ENCODE data around the gene MET.

Gene MET

DNA sequence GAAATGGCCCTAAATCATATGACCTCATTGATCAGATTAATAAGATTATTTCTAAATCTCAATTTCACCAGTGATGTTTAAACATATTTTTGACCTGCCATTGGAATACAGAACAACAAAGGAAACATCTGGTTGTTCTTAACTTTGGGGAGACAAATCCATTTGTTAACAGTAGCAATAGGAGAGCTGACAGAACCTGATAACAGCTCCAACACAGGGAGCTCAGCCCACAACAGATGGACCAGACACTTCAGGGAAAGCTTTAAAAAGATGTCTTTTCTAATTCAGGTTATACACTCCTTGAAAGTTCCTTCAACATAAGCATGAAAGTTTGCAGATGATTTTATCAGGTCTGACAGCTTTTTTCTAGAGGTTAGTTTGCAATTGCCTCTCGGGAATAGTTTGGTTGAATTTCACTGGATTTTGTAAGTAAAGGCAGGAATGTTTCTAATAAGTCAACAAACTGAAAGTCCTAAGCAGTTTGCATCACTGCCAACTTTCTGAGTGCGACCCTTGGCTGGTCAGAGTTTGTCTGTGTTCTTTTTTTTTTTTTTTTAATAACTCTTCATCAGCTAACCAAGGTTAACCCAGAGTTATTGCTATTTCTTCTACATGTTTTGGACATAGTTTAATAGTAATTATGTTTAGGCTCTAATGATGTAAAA, 6.5 kb upstream of the MET start:
- no peak for DNase-seq (ENCODE audit: low spot score)

- DNase-seq (ENCODE audit: low spot score): no peak
These were observed 2.2 kb upstream of the MET start for GRCh38 chr7:116669769-116670168.

DNA sequence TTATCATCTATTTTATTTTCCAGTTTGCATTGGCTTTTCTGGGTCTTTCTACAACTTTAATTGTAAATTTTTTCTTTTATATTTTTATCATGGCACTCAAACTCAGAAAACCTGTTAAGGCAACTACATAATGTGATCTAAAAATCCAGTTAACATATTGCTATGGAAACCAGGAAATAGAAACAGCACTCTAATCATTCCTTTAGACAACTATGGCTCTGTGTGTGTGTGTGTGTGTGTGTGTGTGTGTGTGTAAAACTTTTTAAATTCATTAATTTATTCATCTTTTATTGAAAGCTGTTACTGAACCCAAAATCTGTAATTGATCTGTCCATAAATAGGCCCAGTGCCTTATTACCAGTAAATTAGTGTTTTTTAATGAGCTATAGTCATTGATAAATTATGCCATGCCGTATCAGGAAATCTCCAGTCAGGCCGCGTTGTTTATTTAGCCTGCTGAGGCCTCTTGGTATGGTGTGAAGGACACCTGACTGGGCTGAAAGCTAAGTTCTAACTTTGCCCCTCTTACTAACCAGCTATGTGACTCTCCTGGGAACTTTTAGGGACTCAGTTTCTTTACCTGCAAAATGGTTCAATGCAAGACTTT, 1.5 kb upstream of the MET start:
- DNase-seq (ENCODE audit: low spot score): no peak

- no peak for DNase-seq (ENCODE audit: low spot score)
These were observed 885 bp upstream of the MET start for GRCh38 chr7:116671111-116671510.

DNA sequence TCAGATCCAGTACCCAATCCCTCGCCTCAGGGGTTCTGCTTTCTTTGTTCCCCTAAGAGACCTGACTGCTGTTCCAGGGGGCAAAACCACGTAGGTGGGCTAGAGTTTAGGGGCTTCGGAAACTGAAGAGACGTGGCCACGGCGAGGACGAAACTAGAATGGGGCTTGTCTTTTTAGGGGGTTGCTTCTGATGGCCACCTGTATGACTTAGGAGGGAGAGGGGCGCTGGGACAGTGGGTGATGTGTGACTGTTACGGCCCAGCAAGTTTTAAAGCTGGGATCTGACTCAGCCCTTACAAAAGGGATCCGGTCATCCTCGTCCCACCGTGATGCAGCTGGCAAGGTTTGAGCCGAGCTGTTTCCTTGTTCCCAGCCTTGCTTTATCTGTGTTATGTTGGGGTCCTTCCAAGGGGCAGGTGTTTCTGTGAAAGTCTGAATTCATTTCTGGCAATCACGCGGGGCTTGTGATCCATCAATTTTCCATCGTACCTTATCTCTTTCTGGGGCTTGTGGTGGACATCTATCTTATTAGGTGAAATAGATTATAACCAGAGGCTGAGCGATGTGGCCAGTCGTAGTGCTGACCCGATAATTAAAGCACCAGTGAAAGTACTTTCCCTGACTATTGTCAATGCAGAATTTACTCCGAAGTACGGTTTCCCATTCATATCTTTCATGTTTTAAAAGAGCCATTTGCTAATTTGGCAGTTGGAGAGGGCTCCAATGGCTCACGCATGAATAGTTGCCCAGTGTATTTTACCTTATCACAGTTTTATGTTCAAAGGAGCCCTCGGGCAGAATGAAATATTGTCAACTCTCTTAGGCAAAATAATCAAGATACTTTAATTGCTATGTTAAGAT, 830 bp downstream of the MET start:
- DNase-seq (ENCODE audit: low spot score): peak; percentile 29

DNA sequence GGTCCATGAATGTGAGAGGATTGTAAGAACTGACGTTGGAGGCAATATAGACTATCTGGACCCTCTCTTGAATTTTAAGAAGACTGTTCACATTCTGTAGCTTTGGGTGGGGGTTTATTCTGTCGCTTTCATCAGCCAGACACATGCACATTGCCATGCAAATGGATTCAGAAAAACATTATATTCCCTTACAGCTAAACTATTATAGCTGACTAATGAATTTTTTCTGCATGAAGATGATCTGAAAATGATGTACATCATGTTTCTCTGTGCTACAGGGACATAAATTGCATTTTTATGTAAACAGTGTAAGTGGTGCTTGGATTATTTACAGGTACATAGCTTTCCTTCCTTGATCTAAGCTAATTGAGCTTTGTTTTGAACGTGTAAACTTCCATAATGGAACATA, 1.5 kb downstream of the MET start:
- DNase-seq (ENCODE audit: low spot score): no peak

GRCh38 chr7:116674508-116675173, 2.6 kb downstream of the MET start:
- no peak for DNase-seq (ENCODE audit: low spot score)

- no peak for DNase-seq (ENCODE audit: low spot score)
These were observed 3.9 kb downstream of the MET start for GRCh38 chr7:116675812-116676355.

DNA sequence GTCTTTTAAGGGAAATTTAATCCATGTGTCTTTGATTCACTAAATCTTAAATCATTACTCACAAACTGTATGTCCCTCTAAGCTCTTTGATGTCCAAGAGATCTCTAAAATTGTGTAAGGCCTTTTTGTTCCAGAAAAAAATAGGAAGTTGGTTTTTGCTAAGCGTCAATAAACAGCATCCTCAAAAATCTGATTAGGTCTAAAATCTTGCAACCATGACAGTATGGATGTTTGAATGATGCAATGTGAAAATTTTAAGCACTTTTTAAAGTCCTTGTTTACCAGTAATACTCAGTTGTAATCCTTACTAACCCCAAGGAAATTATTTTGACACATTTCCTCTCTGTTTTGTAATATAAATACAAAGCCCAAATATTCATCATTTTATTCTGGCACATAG, 6.8 kb downstream of the MET start:
- DNase-seq (ENCODE audit: low spot score): no peak

GRCh38 chr7:116679500-116679899, 7.5 kb downstream of the MET start:
- DNase-seq (ENCODE audit: low spot score): no peak

DNA sequence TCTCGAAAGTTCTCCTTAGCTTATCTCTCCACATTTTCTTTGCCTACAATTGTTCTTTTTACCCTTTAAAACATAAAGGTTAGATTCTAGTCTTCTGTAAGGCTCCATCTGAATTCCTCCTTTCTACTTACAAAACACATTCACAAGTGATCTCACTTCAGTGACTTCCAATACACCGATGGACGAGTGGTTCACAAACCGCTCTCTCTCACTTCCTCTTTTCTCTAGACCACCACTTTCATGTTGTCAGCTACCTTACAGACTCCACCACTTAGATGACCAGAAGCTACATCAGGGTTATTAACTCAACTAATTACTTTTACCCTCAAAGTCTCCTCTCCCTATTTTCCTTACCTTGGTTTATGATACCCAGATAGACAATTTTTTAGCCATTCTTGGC, 11.8 kb downstream of the MET start:
- no peak for DNase-seq (ENCODE audit: low spot score)

DNA sequence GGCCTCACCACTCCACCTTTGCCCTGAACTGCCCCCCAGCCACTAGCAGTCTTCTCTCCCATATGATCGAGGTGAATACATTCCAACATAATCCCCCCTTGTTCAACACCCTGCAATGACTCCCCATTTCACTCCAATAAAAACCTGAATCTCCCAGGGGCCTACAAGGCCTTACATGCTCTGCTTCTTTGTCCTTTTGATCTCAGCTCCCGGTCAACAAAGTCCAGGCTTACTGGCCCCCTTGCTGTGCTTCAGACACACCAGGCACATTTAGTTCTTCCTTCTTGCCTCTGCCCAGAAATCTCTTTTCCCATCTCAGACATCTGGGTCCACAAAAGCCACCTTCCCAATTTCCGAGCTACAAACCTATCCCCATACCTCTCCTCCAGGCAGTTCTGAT, 14.0 kb downstream of the MET start:
- no peak for DNase-seq (ENCODE audit: low spot score)

- DNase-seq (ENCODE audit: low spot score): peak; percentile 16
These were observed 14.9 kb downstream of the MET start for GRCh38 chr7:116686812-116687419.

- peak; percentile 38 for DNase-seq (ENCODE audit: low spot score)
These were observed 15.8 kb downstream of the MET start for GRCh38 chr7:116687801-116688201.

DNA sequence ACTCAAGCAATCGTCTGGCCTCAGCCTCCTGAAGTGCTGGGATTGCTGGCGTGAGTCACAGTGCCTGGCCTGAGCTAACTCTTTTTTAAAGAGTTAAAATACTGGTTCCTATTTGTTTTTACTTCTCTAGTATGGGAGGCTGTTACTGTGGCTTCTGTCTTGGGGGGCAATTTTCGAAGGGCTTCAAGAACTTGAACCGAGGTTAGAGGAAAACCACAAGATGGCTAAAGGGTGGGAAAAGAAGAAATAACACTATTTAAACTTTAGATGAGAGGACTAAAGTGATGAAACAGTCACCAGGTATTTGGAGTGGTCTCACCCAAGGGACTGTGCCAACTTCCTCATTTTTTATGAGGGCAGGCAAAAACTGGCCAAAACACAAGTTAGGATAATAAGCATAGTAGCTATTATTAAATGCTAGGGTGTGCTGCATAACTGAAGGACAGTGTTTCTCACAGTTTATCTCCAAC, 17.8 kb downstream of the MET start:
- DNase-seq (ENCODE audit: low spot score): no peak

- no peak for DNase-seq (ENCODE audit: low spot score)
These were observed 19.7 kb downstream of the MET start for GRCh38 chr7:116691664-116692063.

DNA sequence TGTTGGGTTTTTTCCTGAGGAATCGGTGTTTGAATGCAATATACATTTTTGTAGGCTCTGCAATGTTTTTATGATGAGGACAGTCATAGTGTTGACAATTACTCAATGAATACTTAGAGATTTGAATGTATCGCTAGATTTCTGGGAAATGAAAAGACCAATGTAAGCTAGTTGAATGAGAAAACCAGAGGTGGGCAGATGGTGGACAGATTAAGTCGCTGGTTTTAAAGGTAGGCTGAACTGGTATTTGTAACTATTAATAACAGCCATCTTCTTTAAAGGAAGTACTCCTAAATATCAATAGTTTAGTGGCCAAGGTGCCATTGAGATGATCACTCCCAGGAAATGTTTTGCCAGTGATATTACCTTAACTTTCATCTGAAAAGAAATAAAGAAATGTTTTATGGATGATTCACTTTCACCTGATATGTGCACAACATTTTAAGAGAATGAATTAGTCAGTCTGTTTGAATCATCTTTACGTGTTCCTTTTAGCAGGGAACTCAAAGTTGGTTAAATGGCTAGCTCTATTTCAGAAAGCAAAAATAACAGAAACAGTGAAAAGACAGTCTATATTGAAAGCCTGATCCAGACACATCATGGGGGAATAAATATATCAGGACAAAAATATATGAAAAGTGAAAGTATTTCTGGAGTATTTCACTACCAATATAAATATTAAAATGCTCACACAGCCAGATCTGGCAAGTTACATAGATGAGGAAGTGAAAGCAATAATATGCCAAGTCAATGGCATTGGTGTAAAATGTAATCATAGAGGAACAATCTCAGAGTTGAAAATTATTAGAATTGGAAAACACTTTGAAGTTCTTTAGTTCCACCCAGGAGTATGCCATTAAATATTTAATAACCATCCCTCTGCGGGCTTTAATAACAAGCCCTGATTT, 20.7 kb downstream of the MET start:
- DNase-seq (ENCODE audit: low spot score): no peak

- DNase-seq (ENCODE audit: low spot score): no peak
These were observed 24.7 kb downstream of the MET start for GRCh38 chr7:116696707-116697106.

DNA sequence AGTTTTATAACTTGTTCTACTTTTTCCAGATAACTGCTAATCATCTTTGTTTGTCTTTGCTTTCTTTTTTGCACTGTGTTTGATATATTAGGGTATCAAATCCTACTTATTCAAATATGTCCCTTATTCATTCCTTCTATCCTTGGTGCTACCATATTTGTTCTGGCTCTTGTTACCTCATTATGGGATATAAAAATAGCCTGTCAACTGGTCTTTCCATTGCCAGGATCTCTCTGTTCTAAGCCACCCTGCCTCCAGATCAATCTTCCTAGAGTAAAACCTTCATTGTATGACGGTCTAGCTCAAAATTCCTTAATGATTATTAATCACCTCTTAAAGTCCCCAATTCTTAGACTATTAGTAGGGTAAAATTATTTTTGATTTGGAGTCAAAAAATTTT, 25.2 kb downstream of the MET start:
- DNase-seq (ENCODE audit: low spot score): no peak

GRCh38 chr7:116697761-116698160, 25.8 kb downstream of the MET start:
- no peak for DNase-seq (ENCODE audit: low spot score)

- no peak for DNase-seq (ENCODE audit: low spot score)
These were observed 26.4 kb downstream of the MET start for GRCh38 chr7:116698396-116698795.
